ENCODE measurements around the gene VWA8. TPM values are rescaled to one million over a fixed set of nuclear protein-coding genes. Genes with fewer than 3 reads are reported as not detected.

The VWA8 gene
- total and polyA plus RNA-seq, 2 of the 8 experiments (the other 6 are each of a cell fraction or from before 2014, with no cell fraction given) = 5.9 to 19.6 TPM

DNA sequence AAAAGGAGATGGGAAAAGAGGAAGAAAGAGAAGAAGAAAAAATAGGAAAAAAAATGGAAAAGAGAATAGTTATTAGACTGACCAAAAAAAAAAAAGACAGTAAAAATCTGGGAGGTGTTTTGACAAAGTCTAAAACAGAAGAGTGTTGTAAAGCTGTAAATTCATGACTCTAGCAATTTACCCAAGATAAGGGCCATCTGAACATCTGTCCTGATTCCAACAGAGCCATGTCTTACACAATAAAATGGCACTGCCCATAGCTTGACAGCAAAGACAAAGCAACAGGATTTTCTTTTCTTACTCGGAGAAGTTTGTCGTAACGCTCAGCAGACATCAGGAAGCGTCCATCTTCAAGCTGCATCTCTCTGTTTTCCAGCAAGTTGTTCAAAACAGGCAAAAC is 69.8 kb downstream of the VWA8 start:
- Histone ChIP-seq H3K4me3 (ENCODE audit: extremely low read depth in 1 of 4, insufficient read depth in 2 of 4, low read depth in 3 of 4, low read length in 4 of 4) (no peak overlapping the region), H2AK5ac (ENCODE audit: low read depth, low read length) (no peak overlapping the region), H2BK5ac (ENCODE audit: low read depth, low read length) (no peak overlapping the region), H3K36me3 (ENCODE audit: control insufficient read depth in 2 of 4, insufficient read depth in 4 of 4, low read length in 3 of 4) (0 out of 8 replicates have a peak, but pooled peaks cover 0 to 4% (median 0%) of the 10 kb centered on the region in 4 experiments), H2AFZ (ENCODE audit: low read length) (no peak overlapping the region), H4K8ac (ENCODE audit: extremely low read depth, insufficient read depth, low read length) (no peak overlapping the region), H4K91ac (replicated peaks; ENCODE audit: insufficient read length, low read length) (no peak overlapping the region), H3K9ac (replicated peaks in 1 of 4; ENCODE audit: extremely low read depth in 1 of 4, low read depth in 3 of 4, low read length in 3 of 4) (no peak overlapping the region), H3K27me3 (replicated peaks in 1 of 4; ENCODE audit: control insufficient read depth in 3 of 4, extremely low read depth in 1 of 4, insufficient read depth in 3 of 4, low read length in 3 of 4) (no peaks in the 10 kb centered on the region), H3K4me2 (ENCODE audit: insufficient read depth in 1 of 2, low read depth in 2 of 2, low read length in 2 of 2) (no peak overlapping the region), H2BK12ac (ENCODE audit: low read depth, low read length) (no peak overlapping the region), H2BK20ac (ENCODE audit: low read length) (no peak overlapping the region), H4K5ac (ENCODE audit: insufficient read length, low read depth, low read length) (no peak overlapping the region), H3K4me1 (replicated peaks in 1 of 4; ENCODE audit: control insufficient read depth in 3 of 4, insufficient read depth in 4 of 4, low read length in 3 of 4) (no peaks in the 10 kb centered on the region), H3K79me1 (ENCODE audit: low read depth, low read length) (no peaks in the 10 kb centered on the region), H3K23me2 (ENCODE audit: low read depth, low read length) (no peaks in the 10 kb centered on the region), H3K9me3 (ENCODE audit: insufficient read depth in 2 of 2, low read depth in 1 of 2, low read length in 1 of 2) (no peaks in the 10 kb centered on the region), H3K56ac (replicated peaks; ENCODE audit: insufficient read length, low read depth, low read length) (no peak overlapping the region), H3K14ac (ENCODE audit: insufficient read length) (no peak overlapping the region), H2BK15ac (ENCODE audit: low read length) (no peak overlapping the region), H2BK120ac (replicated peaks; ENCODE audit: low read depth, low read length) (no peak overlapping the region), H3K27ac (ENCODE audit: low read depth, low read length) (no peak overlapping the region), H3K23ac (ENCODE audit: insufficient read length) (no peak overlapping the region), H3K79me2 (ENCODE audit: control insufficient read depth in 1 of 2, insufficient read depth in 2 of 2, low read length in 2 of 2) (no peaks in the 10 kb centered on the region), H3K18ac (ENCODE audit: extremely low read depth, low read length) (no peak overlapping the region), H4K20me1 (replicated peaks in 1 of 2; ENCODE audit: control insufficient read depth in 1 of 2, insufficient read depth in 2 of 2, low read length in 2 of 2) (no peaks in the 10 kb centered on the region), H3K4ac (replicated peaks; ENCODE audit: insufficient read length, low read depth, low read length) (no peak overlapping the region)
- no peak for DNase-seq (ENCODE audit: low read depth in 1 of 2, low spot score in 2 of 2)
- ChIA-PET CTCF (ENCODE audit: partially characterized antibody) (interaction anchor here (1.1 to 1.5 kb wide), 2 partner anchors 14 to 223 kb away, joined by 4 to 7 read pairs; no protein-coding TSS in a partner anchor), POLR2A (ENCODE audit: partially characterized antibody) (no interaction called here)
- WGBS, 2 experiments (ENCODE audit: extremely low coverage in 1 of 2, insufficient coverage in 1 of 2, insufficient read length in 1 of 2, insufficient replicate concordance in 2 of 2, low coverage in 1 of 2, low lambda C conversion rate in 2 of 2, missing lambda C conversion rate in 1 of 2) = 91% methylated on average over 4 of the region's 4 CpGs; no CpG with 5 or more reads in 1 of the 2 experiments
- no peak for FAIRE-seq
- no peak for TF ChIP-seq RBBP5 (IDR thresholded peaks at IDR 0.05; ENCODE audit: borderline replicate concordance, low read depth, low read length)
- TF ChIP-seq, protein P1, sequence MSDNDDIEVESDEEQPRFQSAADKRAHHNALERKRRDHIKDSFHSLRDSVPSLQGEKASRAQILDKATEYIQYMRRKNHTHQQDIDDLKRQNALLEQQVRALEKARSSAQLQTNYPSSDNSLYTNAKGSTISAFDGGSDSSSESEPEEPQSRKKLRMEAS (IDR thresholded peaks at IDR 0.05) = no peak
